Measurements from ENCODE around the gene PLEK2. TPM values are rescaled to one million over a fixed set of nuclear protein-coding genes. Genes with fewer than 3 reads are reported as not detected.

The PLEK2 gene
- total and polyA plus RNA-seq, 2 donors (not counting 3 experiments of a cell fraction or from before 2014, with no cell fraction given), result 1.4 to 3.8 TPM

GRCh38 chr14:67449096-67449495 lies 37.1 kb upstream of the PLEK2 start:
- ChIA-PET CTCF (interaction anchor here (1.3 kb wide), 1 partner anchor 18 kb away, joined by 3 read pairs; no protein-coding TSS in a partner anchor), POLR2A (no interaction called here)
- TF ChIP-seq FOS (IDR thresholded peaks at IDR 0.05; ENCODE audit: borderline replicate concordance, insufficient read depth, low read length) (no peak), CTCF (IDR thresholded peaks at IDR 0.05; ENCODE audit: extremely low read depth in 1 of 2, insufficient read depth in 1 of 2, low read depth in 1 of 2, low read length in 2 of 2) (no peak), MYC (IDR thresholded peaks at IDR 0.05; ENCODE audit: low read depth, low read length) (no peak), POLR2A (IDR thresholded peaks at IDR 0.05; ENCODE audit: low read depth, low read length) (no peak), MAX (IDR thresholded peaks at IDR 0.05; ENCODE audit: insufficient read depth, insufficient read length) (no peak), EZH2 (IDR thresholded peaks at IDR 0.05; ENCODE audit: borderline replicate concordance, low read depth, low read length, severe bottlenecking) (no peak), JUN (IDR thresholded peaks at IDR 0.05; ENCODE audit: borderline replicate concordance, insufficient read depth, insufficient read length, low read depth) (no peak), POLR2AphosphoS5 (IDR thresholded peaks at IDR 0.05; ENCODE audit: insufficient read depth, low read depth, low read length) (no peak), GATA2 (IDR thresholded peaks at IDR 0.05; ENCODE audit: insufficient read depth, insufficient read length, low read depth, low read length) (no peak)
- intact Hi-C loops (cut with micrococcal nuclease) (no loop called here), dilution Hi-C loops (cut with MboI; ENCODE audit: extremely low pct_ligation_motif_present, low sequenced_read_pairs) (no loop called here)
- H3K4me2 ChIP-seq (ENCODE audit: insufficient read depth, low read length), result no peak overlapping the region
- no peak for DNase-seq (ENCODE audit: low read depth, low spot score)
- H3K4me3 ChIP-seq (replicated peaks in 1 of 3; ENCODE audit: insufficient read depth in 1 of 3, low read depth in 1 of 3, low read length in 3 of 3), result no peak overlapping the region
- H3K9ac ChIP-seq (replicated peaks; ENCODE audit: extremely low read depth, insufficient read depth, low read length), result no peak overlapping the region
- no peaks in the 10 kb centered on the region for H4K20me1 ChIP-seq (replicated peaks; ENCODE audit: control insufficient read depth, extremely low read depth, insufficient read depth, low read length)
- H3K4me1 ChIP-seq (ENCODE audit: control insufficient read depth, extremely low read depth, insufficient read depth, low read length), result peaks cover 6% of the 10 kb centered on the region
- no peaks in the 10 kb centered on the region for H3K9me1 ChIP-seq (replicated peaks; ENCODE audit: control insufficient read depth, extremely low read depth, insufficient read depth, low read length)
- no peaks in the 10 kb centered on the region for H3K9me3 ChIP-seq (replicated peaks; ENCODE audit: control insufficient read depth, insufficient read depth, low read length)
- no peak overlapping the region for H3K27ac ChIP-seq (ENCODE audit: insufficient read depth, low read depth, low read length)
- peaks cover 7% of the 10 kb centered on the region in 2 experiments for H3K27me3 ChIP-seq (ENCODE audit: control insufficient read depth in 2 of 2, insufficient read depth in 2 of 2, low read length in 2 of 2)
- H3K79me2 ChIP-seq (ENCODE audit: control insufficient read depth, insufficient read depth, low read length), result no peaks in the 10 kb centered on the region
- no peak for FAIRE-seq
- H2AFZ ChIP-seq (ENCODE audit: low read depth, low read length), result no peak overlapping the region
- no peaks in the 10 kb centered on the region for H3K36me3 ChIP-seq (ENCODE audit: control insufficient read depth in 2 of 2, extremely low read depth in 1 of 2, insufficient read depth in 2 of 2, low read length in 2 of 2)
- BruUV-seq (replicated peaks), result no TSS peak
